Measurements from ENCODE around the gene RWDD4.

The RWDD4 gene

GRCh38 chr4:183621875-183622274, 37.1 kb downstream of the RWDD4 start:
- Histone ChIP-seq H3K27ac (ENCODE audit: low read length) (no peak overlapping the region), H3K9ac (ENCODE audit: low read length in 2 of 2) (no peak overlapping the region), H3K9me3 (ENCODE audit: control insufficient read depth in 2 of 2, low read length in 2 of 2) (no peaks in the 10 kb centered on the region), H3K4me1 (ENCODE audit: control insufficient read depth, insufficient read depth, low read length) (no peaks in the 10 kb centered on the region), H3K36me3 (ENCODE audit: control insufficient read depth in 2 of 2, insufficient read depth in 2 of 2, low read length in 2 of 2) (no peaks in the 10 kb centered on the region), H3K4me3 (ENCODE audit: low read length in 2 of 2) (no peak overlapping the region), H3K27me3 (ENCODE audit: control insufficient read depth in 1 of 2, insufficient read depth in 2 of 2, low read length in 2 of 2) (no peaks in the 10 kb centered on the region)

GRCh38 chr4:183620421-183620820, 38.6 kb downstream of the RWDD4 start:
- no peaks in the 10 kb centered on the region for H3K9me3 ChIP-seq (ENCODE audit: control insufficient read depth in 2 of 2, low read length in 2 of 2)
- no peaks in the 10 kb centered on the region for H3K4me1 ChIP-seq (ENCODE audit: control insufficient read depth, insufficient read depth, low read length)
- H3K27me3 ChIP-seq (ENCODE audit: control insufficient read depth in 1 of 2, insufficient read depth in 2 of 2, low read length in 2 of 2), result no peaks in the 10 kb centered on the region
- H3K4me3 ChIP-seq (ENCODE audit: low read length in 2 of 2), result no peak overlapping the region
- no peak overlapping the region for H3K27ac ChIP-seq (ENCODE audit: low read length)
- H3K36me3 ChIP-seq (ENCODE audit: control insufficient read depth in 2 of 2, insufficient read depth in 2 of 2, low read length in 2 of 2), result no peaks in the 10 kb centered on the region
- no peak overlapping the region for H3K9ac ChIP-seq (ENCODE audit: low read length in 2 of 2)

- H3K27me3 ChIP-seq (ENCODE audit: control insufficient read depth in 1 of 2, insufficient read depth in 2 of 2, low read length in 2 of 2), result no peaks in the 10 kb centered on the region
- H3K27ac ChIP-seq (ENCODE audit: low read length), result no peak overlapping the region
- no peak overlapping the region for H3K4me3 ChIP-seq (ENCODE audit: low read length in 2 of 2)
- no peak overlapping the region for H3K9ac ChIP-seq (ENCODE audit: low read length in 2 of 2)
- no peaks in the 10 kb centered on the region for H3K36me3 ChIP-seq (ENCODE audit: control insufficient read depth in 2 of 2, insufficient read depth in 2 of 2, low read length in 2 of 2)
- H3K4me1 ChIP-seq (ENCODE audit: control insufficient read depth, insufficient read depth, low read length), result no peaks in the 10 kb centered on the region
- no peaks in the 10 kb centered on the region for H3K9me3 ChIP-seq (ENCODE audit: control insufficient read depth in 2 of 2, low read length in 2 of 2)
Measured at GRCh38 chr4:183618681-183619080, 40.3 kb downstream of the RWDD4 start.

GRCh38 chr4:183617075-183617474, 41.9 kb downstream of the RWDD4 start:
- no peak overlapping the region for H3K27ac ChIP-seq (ENCODE audit: low read length)
- H3K4me1 ChIP-seq (ENCODE audit: control insufficient read depth, insufficient read depth, low read length), result no peaks in the 10 kb centered on the region

GRCh38 chr4:183612329-183613250, 46.4 kb downstream of the RWDD4 start:
- H3K27ac ChIP-seq (ENCODE audit: low read length), result no peak overlapping the region
- H3K9me3 ChIP-seq (ENCODE audit: control insufficient read depth in 2 of 2, low read length in 2 of 2), result no peaks in the 10 kb centered on the region
- H3K36me3 ChIP-seq (ENCODE audit: control insufficient read depth in 2 of 2, insufficient read depth in 2 of 2, low read length in 2 of 2), result no peaks in the 10 kb centered on the region
- no peaks in the 10 kb centered on the region for H3K27me3 ChIP-seq (ENCODE audit: control insufficient read depth in 1 of 2, insufficient read depth in 2 of 2, low read length in 2 of 2)
- H3K9ac ChIP-seq (ENCODE audit: low read length in 2 of 2), result no peak overlapping the region
- no peaks in the 10 kb centered on the region for H3K4me1 ChIP-seq (ENCODE audit: control insufficient read depth, insufficient read depth, low read length)
- H3K4me3 ChIP-seq (ENCODE audit: low read length in 2 of 2), result no peak overlapping the region

More at GRCh38 chr4:183617075-183617474, 41.9 kb downstream of the RWDD4 start:
- Histone ChIP-seq H3K4me3 (ENCODE audit: low read length in 2 of 2) (no peak overlapping the region), H3K9me3 (ENCODE audit: control insufficient read depth in 2 of 2, low read length in 2 of 2) (no peaks in the 10 kb centered on the region), H3K36me3 (ENCODE audit: control insufficient read depth in 2 of 2, insufficient read depth in 2 of 2, low read length in 2 of 2) (no peaks in the 10 kb centered on the region), H3K27me3 (ENCODE audit: control insufficient read depth in 1 of 2, insufficient read depth in 2 of 2, low read length in 2 of 2) (no peaks in the 10 kb centered on the region), H3K9ac (ENCODE audit: low read length in 2 of 2) (no peak overlapping the region)

- H3K4me3 ChIP-seq (ENCODE audit: low read length in 2 of 2), result no peak overlapping the region
- H3K9ac ChIP-seq (ENCODE audit: low read length in 2 of 2), result no peak overlapping the region
- no peaks in the 10 kb centered on the region for H3K36me3 ChIP-seq (ENCODE audit: control insufficient read depth in 2 of 2, insufficient read depth in 2 of 2, low read length in 2 of 2)
- H3K27me3 ChIP-seq (ENCODE audit: control insufficient read depth in 1 of 2, insufficient read depth in 2 of 2, low read length in 2 of 2), result no peaks in the 10 kb centered on the region
- H3K4me1 ChIP-seq (ENCODE audit: control insufficient read depth, insufficient read depth, low read length), result no peaks in the 10 kb centered on the region
- no peaks in the 10 kb centered on the region for H3K9me3 ChIP-seq (ENCODE audit: control insufficient read depth in 2 of 2, low read length in 2 of 2)
- H3K27ac ChIP-seq (ENCODE audit: low read length), result no peak overlapping the region
Measured at GRCh38 chr4:183611210-183611830, 47.7 kb downstream of the RWDD4 start.

GRCh38 chr4:183610613-183611012, 48.4 kb downstream of the RWDD4 start:
- H3K9me3 ChIP-seq (ENCODE audit: control insufficient read depth in 2 of 2, low read length in 2 of 2), result no peaks in the 10 kb centered on the region
- no peak overlapping the region for H3K27ac ChIP-seq (ENCODE audit: low read length)
- H3K4me1 ChIP-seq (ENCODE audit: control insufficient read depth, insufficient read depth, low read length), result no peaks in the 10 kb centered on the region
- no peaks in the 10 kb centered on the region for H3K36me3 ChIP-seq (ENCODE audit: control insufficient read depth in 2 of 2, insufficient read depth in 2 of 2, low read length in 2 of 2)
- H3K4me3 ChIP-seq (ENCODE audit: low read length in 2 of 2), result no peak overlapping the region
- H3K27me3 ChIP-seq (ENCODE audit: control insufficient read depth in 1 of 2, insufficient read depth in 2 of 2, low read length in 2 of 2), result no peaks in the 10 kb centered on the region
- H3K9ac ChIP-seq (ENCODE audit: low read length in 2 of 2), result no peak overlapping the region

- no peak overlapping the region for H3K9ac ChIP-seq (ENCODE audit: low read length in 2 of 2)
- H3K4me3 ChIP-seq (ENCODE audit: low read length in 2 of 2), result no peak overlapping the region
- no peak overlapping the region for H3K27ac ChIP-seq (ENCODE audit: low read length)
- H3K4me1 ChIP-seq (ENCODE audit: control insufficient read depth, insufficient read depth, low read length), result no peaks in the 10 kb centered on the region
- no peaks in the 10 kb centered on the region for H3K27me3 ChIP-seq (ENCODE audit: control insufficient read depth in 1 of 2, insufficient read depth in 2 of 2, low read length in 2 of 2)
- H3K9me3 ChIP-seq (ENCODE audit: control insufficient read depth in 2 of 2, low read length in 2 of 2), result no peaks in the 10 kb centered on the region
- H3K36me3 ChIP-seq (ENCODE audit: control insufficient read depth in 2 of 2, insufficient read depth in 2 of 2, low read length in 2 of 2), result no peaks in the 10 kb centered on the region
Measured at GRCh38 chr4:183610033-183610432, 49.0 kb downstream of the RWDD4 start.

GRCh38 chr4:183609151-183609550, 49.8 kb downstream of the RWDD4 start:
- H3K4me1 ChIP-seq (ENCODE audit: control insufficient read depth, insufficient read depth, low read length), result no peaks in the 10 kb centered on the region
- no peaks in the 10 kb centered on the region for H3K27me3 ChIP-seq (ENCODE audit: control insufficient read depth in 1 of 2, insufficient read depth in 2 of 2, low read length in 2 of 2)
- H3K9ac ChIP-seq (ENCODE audit: low read length in 2 of 2), result no peak overlapping the region
- H3K36me3 ChIP-seq (ENCODE audit: control insufficient read depth in 2 of 2, insufficient read depth in 2 of 2, low read length in 2 of 2), result no peaks in the 10 kb centered on the region
- no peaks in the 10 kb centered on the region for H3K9me3 ChIP-seq (ENCODE audit: control insufficient read depth in 2 of 2, low read length in 2 of 2)
- no peak overlapping the region for H3K27ac ChIP-seq (ENCODE audit: low read length)
- no peak overlapping the region for H3K4me3 ChIP-seq (ENCODE audit: low read length in 2 of 2)

- H3K27ac ChIP-seq (ENCODE audit: low read length), result no peak overlapping the region
- H3K4me3 ChIP-seq (ENCODE audit: low read length in 2 of 2), result no peak overlapping the region
- H3K9me3 ChIP-seq (ENCODE audit: control insufficient read depth in 2 of 2, low read length in 2 of 2), result no peaks in the 10 kb centered on the region
- no peaks in the 10 kb centered on the region for H3K36me3 ChIP-seq (ENCODE audit: control insufficient read depth in 2 of 2, insufficient read depth in 2 of 2, low read length in 2 of 2)
- H3K9ac ChIP-seq (ENCODE audit: low read length in 2 of 2), result no peak overlapping the region
- no peaks in the 10 kb centered on the region for H3K4me1 ChIP-seq (ENCODE audit: control insufficient read depth, insufficient read depth, low read length)
- no peaks in the 10 kb centered on the region for H3K27me3 ChIP-seq (ENCODE audit: control insufficient read depth in 1 of 2, insufficient read depth in 2 of 2, low read length in 2 of 2)
Measured at GRCh38 chr4:183607894-183608293, 51.1 kb downstream of the RWDD4 start.

- H3K4me1 ChIP-seq (ENCODE audit: control insufficient read depth, insufficient read depth, low read length), result no peaks in the 10 kb centered on the region
Measured at GRCh38 chr4:183602557-183603027, 56.4 kb downstream of the RWDD4 start.

More at GRCh38 chr4:183602557-183603027, 56.4 kb downstream of the RWDD4 start:
- no peaks in the 10 kb centered on the region for H3K9me3 ChIP-seq (ENCODE audit: control insufficient read depth in 2 of 2, low read length in 2 of 2)
- H3K9ac ChIP-seq (ENCODE audit: low read length in 2 of 2), result no peak overlapping the region
- no peak overlapping the region for H3K4me3 ChIP-seq (ENCODE audit: low read length in 2 of 2)
- H3K27me3 ChIP-seq (ENCODE audit: control insufficient read depth in 1 of 2, insufficient read depth in 2 of 2, low read length in 2 of 2), result no peaks in the 10 kb centered on the region
- H3K36me3 ChIP-seq (ENCODE audit: control insufficient read depth in 2 of 2, insufficient read depth in 2 of 2, low read length in 2 of 2), result no peaks in the 10 kb centered on the region
- H3K27ac ChIP-seq (ENCODE audit: low read length), result no peak overlapping the region

Data from stomach smooth muscle (tissue), 2 donors.